WI38 (cell line): ENCODE data around the gene DDX31.

Experiments
- H3K4me3 ChIP-seq: 2 replicates; pipeline ENCODE4 v1.5.1; 2011; ENCODE audit warnings: low read depth, mild to moderate bottlenecking, control low read depth, low read length
- CTCF ChIP-seq: IDR thresholded peaks from 2 replicates; pipeline ENCODE4 v1.5.1; 2012; ENCODE audit warnings: low read depth, mild to moderate bottlenecking, control low read depth, low read length

DDX31 gene

GRCh38 chr9:132694144-132694543, 24.4 kb upstream of the DDX31 start:
- TF ChIP-seq CTCF = no peak
- no peak overlapping the region for H3K4me3 ChIP-seq

GRCh38 chr9:132690696-132691095, 20.9 kb upstream of the DDX31 start:
- no peak overlapping the region for H3K4me3 ChIP-seq
- no peak for TF ChIP-seq CTCF

GRCh38 chr9:132683873-132684272, 14.1 kb upstream of the DDX31 start:
- TF ChIP-seq CTCF = no peak
- H3K4me3 ChIP-seq = no peak overlapping the region

- TF ChIP-seq CTCF = no peak
- no peak overlapping the region for H3K4me3 ChIP-seq
Measured at GRCh38 chr9:132681561-132681960, 11.8 kb upstream of the DDX31 start.

GRCh38 chr9:132679946-132680625, 10.3 kb upstream of the DDX31 start:
- no peak overlapping the region for H3K4me3 ChIP-seq
- TF ChIP-seq CTCF = no peak

- H3K4me3 ChIP-seq = no peak overlapping the region
- no peak for TF ChIP-seq CTCF
Measured at GRCh38 chr9:132677976-132678375, 8.2 kb upstream of the DDX31 start.

GRCh38 chr9:132674485-132674884, 4.7 kb upstream of the DDX31 start:
- TF ChIP-seq CTCF = no peak
- H3K4me3 ChIP-seq = no peak overlapping the region
